ENCODE results near the gene AKR1D1.

The AKR1D1 gene

DNA sequence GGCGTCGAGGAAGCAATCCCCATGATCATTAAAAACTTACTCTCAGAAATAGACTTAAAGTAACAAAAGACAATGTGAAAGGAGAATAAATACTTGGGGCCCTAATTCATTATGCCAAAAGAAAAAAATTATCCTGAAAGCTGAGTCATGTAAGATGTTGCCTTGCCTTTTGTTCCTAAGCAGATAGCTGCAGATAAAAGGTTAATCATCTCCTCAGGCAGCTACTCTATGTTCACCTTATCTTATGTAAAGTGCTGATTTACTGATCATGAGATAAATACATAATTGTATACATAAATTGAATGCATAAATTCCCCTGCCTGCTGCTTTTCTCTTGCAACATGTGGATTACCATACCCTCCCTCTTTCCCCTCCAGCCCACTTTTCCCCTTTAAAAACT, 46.3 kb upstream of the AKR1D1 start:
- Histone ChIP-seq H3K27ac (ENCODE audit: low read length) (no peak overlapping the region), H3K4me1 (ENCODE audit: insufficient read depth, low read length) (no peaks in the 10 kb centered on the region), H3K27me3 (ENCODE audit: insufficient read depth, low read length, poor library complexity) (no peaks in the 10 kb centered on the region), H3K36me3 (ENCODE audit: insufficient read depth, low read length) (no peaks in the 10 kb centered on the region), H3K4me3 (ENCODE audit: low read depth in 1 of 2, low read length in 2 of 2) (no peak overlapping the region), H4K20me1 (ENCODE audit: insufficient read depth, low read length) (no peaks in the 10 kb centered on the region), H3K9me3 (ENCODE audit: insufficient read depth, low read length, severe bottlenecking) (peaks cover 2% of the 10 kb centered on the region), H2AFZ (ENCODE audit: low read depth, low read length) (no peak overlapping the region), H3K79me2 (ENCODE audit: insufficient read depth, low read length) (no peaks in the 10 kb centered on the region), H3K4me2 (ENCODE audit: insufficient read depth, low read length) (no peak overlapping the region), H3K9ac (ENCODE audit: low read depth, low read length) (no peak overlapping the region)
- TF ChIP-seq EZH2 (IDR thresholded peaks at IDR 0.05; ENCODE audit: borderline replicate concordance, low read depth, low read length, severe bottlenecking), result no peak
- TF ChIP-seq CTCF (IDR thresholded peaks at IDR 0.05; ENCODE audit: borderline replicate concordance, extremely low read depth, low read length, poor library complexity, severe bottlenecking), result no peak
- DNase-seq (no peak), ATAC-seq (ENCODE audit: insufficient read depth, low read depth) (no peak)

- ATAC-seq (ENCODE audit: insufficient read depth, low read depth), result no peak
- no peaks in the 10 kb centered on the region for H3K79me2 ChIP-seq (ENCODE audit: insufficient read depth, low read length)
- H3K27me3 ChIP-seq (ENCODE audit: insufficient read depth, low read length, poor library complexity), result no peaks in the 10 kb centered on the region
- H3K4me3 ChIP-seq (ENCODE audit: low read depth in 1 of 2, low read length in 2 of 2), result no peak overlapping the region
- H3K4me1 ChIP-seq (ENCODE audit: insufficient read depth, low read length), result no peaks in the 10 kb centered on the region
- H3K9me3 ChIP-seq (ENCODE audit: insufficient read depth, low read length, severe bottlenecking), result peaks cover 5% of the 10 kb centered on the region
- TF ChIP-seq CTCF (IDR thresholded peaks at IDR 0.05; ENCODE audit: borderline replicate concordance, extremely low read depth, low read length, poor library complexity, severe bottlenecking) (no peak), EZH2 (IDR thresholded peaks at IDR 0.05; ENCODE audit: borderline replicate concordance, low read depth, low read length, severe bottlenecking) (no peak)
- H3K9ac ChIP-seq (ENCODE audit: low read depth, low read length), result no peak overlapping the region
- DNase-seq, result no peak
- H4K20me1 ChIP-seq (ENCODE audit: insufficient read depth, low read length), result no peaks in the 10 kb centered on the region
- H3K27ac ChIP-seq (ENCODE audit: low read length), result no peak overlapping the region
- H3K4me2 ChIP-seq (ENCODE audit: insufficient read depth, low read length), result no peak overlapping the region
- no peak overlapping the region for H2AFZ ChIP-seq (ENCODE audit: low read depth, low read length)
- no peaks in the 10 kb centered on the region for H3K36me3 ChIP-seq (ENCODE audit: insufficient read depth, low read length)
Observed at GRCh38 chr7:138030679-138031351, 45.4 kb upstream of the AKR1D1 start.

- no peaks in the 10 kb centered on the region for H4K20me1 ChIP-seq (ENCODE audit: insufficient read depth, low read length)
- H3K4me1 ChIP-seq (ENCODE audit: insufficient read depth, low read length), result no peaks in the 10 kb centered on the region
- no peak for ATAC-seq (ENCODE audit: insufficient read depth, low read depth)
- no peaks in the 10 kb centered on the region for H3K36me3 ChIP-seq (ENCODE audit: insufficient read depth, low read length)
- no peaks in the 10 kb centered on the region for H3K79me2 ChIP-seq (ENCODE audit: insufficient read depth, low read length)
- no peak overlapping the region for H3K4me2 ChIP-seq (ENCODE audit: insufficient read depth, low read length)
- H3K9ac ChIP-seq (ENCODE audit: low read depth, low read length), result no peak overlapping the region
- no peak overlapping the region for H2AFZ ChIP-seq (ENCODE audit: low read depth, low read length)
- H3K27ac ChIP-seq (ENCODE audit: low read length), result no peak overlapping the region
- no peak for DNase-seq
- no peak overlapping the region for H3K4me3 ChIP-seq (ENCODE audit: low read depth in 1 of 2, low read length in 2 of 2)
- TF ChIP-seq CTCF (IDR thresholded peaks at IDR 0.05; ENCODE audit: borderline replicate concordance, extremely low read depth, low read length, poor library complexity, severe bottlenecking) (no peak), EZH2 (IDR thresholded peaks at IDR 0.05; ENCODE audit: borderline replicate concordance, low read depth, low read length, severe bottlenecking) (no peak)
- peaks cover 10% of the 10 kb centered on the region for H3K9me3 ChIP-seq (ENCODE audit: insufficient read depth, low read length, severe bottlenecking)
- no peaks in the 10 kb centered on the region for H3K27me3 ChIP-seq (ENCODE audit: insufficient read depth, low read length, poor library complexity)
Observed at GRCh38 chr7:138032186-138032585, 44.1 kb upstream of the AKR1D1 start.

Measured in DND-41 (cell line).